ENCODE results near the gene SMIM33. TPM values are rescaled to one million over a fixed set of nuclear protein-coding genes. Genes with fewer than 3 reads are reported as not detected.

SMIM33 gene
- not detected for total RNA-seq
- long read RNA-seq = 0 reads

- Histone ChIP-seq H3K27ac (replicated peaks) (no peak within 1 kb of the TSS), H3K36me3 (peaks cover 4% of the 10 kb centered on the region), H3K9me3 (replicated peaks) (no peaks in the 10 kb centered on the region), H3K27me3 (ENCODE audit: low read depth) (no peaks in the 10 kb centered on the region), H3K4me1 (peaks cover 38% of the 10 kb centered on the region), H3K4me3 (no peak within 1 kb of the TSS)
- intact Hi-C loops (cut with micrococcal nuclease) = no loop called here
- no peak for DNase-seq
- TF ChIP-seq, protein P1, sequence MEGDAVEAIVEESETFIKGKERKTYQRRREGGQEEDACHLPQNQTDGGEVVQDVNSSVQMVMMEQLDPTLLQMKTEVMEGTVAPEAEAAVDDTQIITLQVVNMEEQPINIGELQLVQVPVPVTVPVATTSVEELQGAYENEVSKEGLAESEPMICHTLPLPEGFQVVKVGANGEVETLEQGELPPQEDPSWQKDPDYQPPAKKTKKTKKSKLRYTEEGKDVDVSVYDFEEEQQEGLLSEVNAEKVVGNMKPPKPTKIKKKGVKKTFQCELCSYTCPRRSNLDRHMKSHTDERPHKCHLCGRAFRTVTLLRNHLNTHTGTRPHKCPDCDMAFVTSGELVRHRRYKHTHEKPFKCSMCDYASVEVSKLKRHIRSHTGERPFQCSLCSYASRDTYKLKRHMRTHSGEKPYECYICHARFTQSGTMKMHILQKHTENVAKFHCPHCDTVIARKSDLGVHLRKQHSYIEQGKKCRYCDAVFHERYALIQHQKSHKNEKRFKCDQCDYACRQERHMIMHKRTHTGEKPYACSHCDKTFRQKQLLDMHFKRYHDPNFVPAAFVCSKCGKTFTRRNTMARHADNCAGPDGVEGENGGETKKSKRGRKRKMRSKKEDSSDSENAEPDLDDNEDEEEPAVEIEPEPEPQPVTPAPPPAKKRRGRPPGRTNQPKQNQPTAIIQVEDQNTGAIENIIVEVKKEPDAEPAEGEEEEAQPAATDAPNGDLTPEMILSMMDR (IDR thresholded peaks at IDR 0.05; ENCODE audit: borderline replicate concordance) = no peak
Observed at GRCh38 chr5:139470821-139471300, at the start of gene SMIM33. SMIM33 (plus strand) TSS chr5:139471004; CDS start chr5:139471122, 118 bp downstream.

- Histone ChIP-seq H3K36me3 (peaks cover 47% of the 10 kb centered on the region), H3K4me1 (peaks cover 35% of the 10 kb centered on the region), H3K4me3 (no peak overlapping the region), H3K27me3 (ENCODE audit: low read depth) (no peaks in the 10 kb centered on the region), H3K9me3 (replicated peaks) (no peaks in the 10 kb centered on the region), H3K27ac (replicated peaks) (no peak overlapping the region)
- no peak for DNase-seq
- intact Hi-C loops (cut with micrococcal nuclease) = loop anchor here (2.0 kb wide), 1 partner anchor 90 kb away; no protein-coding TSS in a partner anchor
- TF ChIP-seq, protein P1 (IDR thresholded peaks at IDR 0.05; ENCODE audit: borderline replicate concordance) = peak; percentile 90
Observed at GRCh38 chr5:139422307-139422893, 48.4 kb upstream of the SMIM33 start.

- peaks cover 66% of the 10 kb centered on the region for H3K36me3 ChIP-seq
- H3K27ac ChIP-seq (replicated peaks) = no peak overlapping the region
- H3K4me1 ChIP-seq = peaks cover 4% of the 10 kb centered on the region
- H3K9me3 ChIP-seq (replicated peaks) = no peaks in the 10 kb centered on the region
- no peak for DNase-seq
- H3K4me3 ChIP-seq = no peak overlapping the region
- TF ChIP-seq, protein P1 (IDR thresholded peaks at IDR 0.05; ENCODE audit: borderline replicate concordance) = no peak
- intact Hi-C loops (cut with micrococcal nuclease) = no loop called here
- H3K27me3 ChIP-seq (ENCODE audit: low read depth) = no peaks in the 10 kb centered on the region
Observed at GRCh38 chr5:139425497-139425896, 45.3 kb upstream of the SMIM33 start.

DNA sequence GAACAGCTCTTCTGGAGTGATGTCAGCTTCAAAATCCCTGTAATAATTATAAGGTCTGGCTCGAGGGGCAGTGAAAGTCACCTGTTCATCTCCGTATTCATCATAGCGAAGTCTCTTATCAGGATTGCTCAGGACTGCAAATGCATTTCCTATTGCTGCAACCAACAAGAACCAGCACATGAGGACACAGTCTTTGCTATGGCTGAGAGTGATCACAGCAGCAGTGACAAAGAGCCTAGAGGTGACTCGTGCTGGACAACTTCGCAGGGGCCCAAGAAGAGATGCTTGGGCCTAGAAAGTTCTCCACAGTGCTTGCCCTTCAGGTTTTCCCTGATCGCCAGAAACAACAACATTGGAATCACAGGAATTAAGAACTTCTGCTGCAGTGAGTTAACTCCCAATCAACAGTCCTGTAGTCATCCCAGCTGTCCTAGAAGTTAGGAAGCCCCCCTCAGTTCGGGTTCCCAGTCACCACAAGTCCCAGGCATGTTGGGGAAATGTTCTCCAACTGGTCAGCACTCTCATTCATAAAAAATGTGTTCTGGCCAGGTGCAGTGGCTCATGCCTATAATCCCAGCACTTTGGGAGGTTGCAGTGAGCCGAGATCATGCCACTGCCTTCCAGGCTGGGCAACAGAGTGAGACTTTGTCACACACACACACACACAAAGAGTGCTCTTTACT, 44.5 kb upstream of the SMIM33 start:
- intact Hi-C loops (cut with micrococcal nuclease) = no loop called here
- TF ChIP-seq, protein P1 (IDR thresholded peaks at IDR 0.05; ENCODE audit: borderline replicate concordance) = no peak
- DNase-seq = no peak
- Histone ChIP-seq H3K4me1 (peaks cover 3% of the 10 kb centered on the region), H3K36me3 (peaks cover 66% of the 10 kb centered on the region), H3K27me3 (ENCODE audit: low read depth) (no peaks in the 10 kb centered on the region), H3K9me3 (replicated peaks) (no peaks in the 10 kb centered on the region), H3K27ac (replicated peaks) (no peak overlapping the region), H3K4me3 (no peak overlapping the region)

GRCh38 chr5:139430015-139430414, 40.8 kb upstream of the SMIM33 start:
- Histone ChIP-seq H3K27ac (replicated peaks) (no peak overlapping the region), H3K27me3 (ENCODE audit: low read depth) (no peaks in the 10 kb centered on the region), H3K4me3 (no peak overlapping the region), H3K9me3 (replicated peaks) (no peaks in the 10 kb centered on the region), H3K4me1 (no peaks in the 10 kb centered on the region), H3K36me3 (peaks cover 69% of the 10 kb centered on the region)
- DNase-seq = no peak
- TF ChIP-seq, protein P1 (IDR thresholded peaks at IDR 0.05; ENCODE audit: borderline replicate concordance) = no peak
- intact Hi-C loops (cut with micrococcal nuclease) = no loop called here

Measured in left ventricle myocardium inferior (tissue), 1 donor.